ENCODE measurements around the gene SLC15A1.

GRCh38 chr13:98664510-98664909, 88.0 kb downstream of the SLC15A1 start:
- TF ChIP-seq CTCF (IDR thresholded peaks at IDR 0.05) (no peak), POLR2AphosphoS5 (IDR thresholded peaks at IDR 0.05) (no peak)

Measured in transverse colon (tissue), 4 donors.